Measurements from ENCODE around the gene PRKCH.
"Not testable (repeated sequence)": the region's sequence is repeated elsewhere in the genome, so short reads cannot be mapped to it uniquely, and the experiment has no call there.

PRKCH gene

DNA sequence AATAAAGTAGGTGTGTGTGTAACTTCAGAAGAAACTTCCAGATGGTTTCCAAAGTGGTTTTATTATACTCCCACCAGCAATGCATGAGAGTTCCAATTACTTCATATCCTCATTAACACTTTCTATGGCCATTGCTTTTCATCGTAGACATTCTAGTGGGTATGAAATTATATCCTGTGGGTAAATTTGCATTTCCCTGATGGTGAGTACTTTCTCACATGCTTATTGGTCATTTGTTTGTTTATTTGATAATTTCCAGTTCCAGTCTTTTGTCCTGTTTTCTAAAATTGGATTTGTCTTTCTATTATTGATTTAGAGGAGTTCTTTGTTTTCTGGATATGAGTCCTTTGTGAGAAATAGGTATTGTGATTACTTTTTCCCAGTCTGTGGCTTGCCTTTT, 70.9 kb downstream of the PRKCH start:
- DNase-seq (ENCODE audit: low read depth in 2 of 2), result no peak

DNA sequence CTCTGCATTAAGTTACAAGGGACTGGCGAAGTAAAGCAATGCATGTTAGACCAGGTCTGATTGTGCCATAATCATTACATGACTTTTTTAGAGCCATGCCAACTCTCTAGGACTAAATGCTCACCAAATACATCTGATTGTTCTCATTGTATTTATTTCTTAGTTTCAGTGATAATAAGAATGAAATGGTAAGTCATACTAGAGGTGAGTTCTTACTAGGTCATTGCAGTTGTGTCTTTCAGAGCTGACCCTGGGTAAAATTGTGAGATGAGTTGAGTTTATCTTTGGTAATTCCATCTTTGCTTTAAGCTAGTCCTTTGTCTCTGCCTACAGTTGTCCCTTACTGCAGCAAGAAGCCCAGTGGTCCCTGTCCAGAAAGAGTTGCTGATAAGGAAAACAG, 73.2 kb downstream of the PRKCH start:
- no peak for DNase-seq (ENCODE audit: low read depth in 2 of 2)

DNA sequence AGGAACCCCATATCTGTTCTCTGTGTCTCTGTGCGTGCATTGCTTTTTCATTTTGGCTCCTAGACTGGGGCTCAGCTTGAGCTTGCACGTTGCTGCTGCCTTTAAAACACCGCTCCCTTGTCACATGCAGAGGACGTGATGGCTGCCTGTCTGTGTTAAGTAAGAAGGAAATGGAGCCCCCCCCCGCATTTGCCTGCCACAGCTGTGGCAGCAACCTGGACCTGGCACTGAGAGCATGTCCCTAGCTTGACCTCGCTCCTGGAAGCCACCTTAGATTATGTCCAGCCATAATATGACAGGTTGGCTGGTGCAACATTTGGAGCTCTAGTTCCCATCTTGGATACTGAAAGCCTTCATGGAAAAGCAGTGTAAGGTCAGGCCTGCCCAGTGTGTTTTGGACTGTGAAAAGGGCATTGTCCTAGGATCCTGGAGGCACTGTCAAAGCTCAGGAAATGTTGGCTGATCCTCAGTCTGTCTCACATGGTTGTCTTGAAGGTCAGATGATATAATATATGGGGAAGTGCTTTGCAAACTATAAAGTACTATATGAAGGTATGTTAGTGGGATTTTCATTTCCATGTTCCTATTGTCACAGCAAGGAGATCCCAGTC, 73.8 kb downstream of the PRKCH start:
- no peak for DNase-seq (ENCODE audit: low read depth in 2 of 2)

DNA sequence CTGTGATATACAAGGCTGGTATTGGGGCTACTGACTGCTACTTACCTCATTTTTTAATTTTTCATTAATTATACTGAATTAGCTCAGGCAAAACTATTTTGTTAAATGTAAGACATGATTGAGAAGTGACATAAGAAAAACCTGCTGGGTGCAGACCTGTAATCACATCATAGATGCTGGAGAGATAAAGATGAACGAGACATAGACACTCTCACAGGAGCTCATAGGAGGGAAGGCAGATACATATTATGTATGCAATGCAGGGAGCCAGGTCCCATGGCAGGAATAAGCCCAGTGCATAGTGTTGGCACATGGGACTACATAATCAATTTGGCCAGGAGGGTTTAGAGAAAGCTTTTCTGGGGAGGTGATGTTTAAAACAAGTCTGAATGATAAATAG, 74.9 kb downstream of the PRKCH start:
- DNase-seq (ENCODE audit: low read depth in 2 of 2), result no peak

DNA sequence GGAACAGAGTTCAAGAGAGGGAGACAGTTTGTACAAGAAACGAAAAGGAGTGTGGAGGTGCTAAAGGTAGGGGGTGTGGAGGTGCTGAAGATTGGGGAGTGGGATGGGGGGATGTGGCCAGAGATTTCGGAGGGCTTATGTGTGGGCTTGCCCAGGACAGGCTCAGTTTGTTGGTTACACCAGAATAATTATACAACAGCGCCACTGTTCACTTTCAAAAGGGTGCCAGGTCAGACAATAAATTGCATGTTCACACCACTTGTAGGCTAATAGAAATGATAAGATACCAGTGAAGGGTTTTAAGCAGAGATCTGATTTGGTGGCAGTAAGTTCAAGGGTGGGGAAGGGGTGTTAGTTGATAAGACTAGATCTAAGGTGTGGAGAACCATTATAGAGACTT, 75.3 kb downstream of the PRKCH start:
- no peak for DNase-seq (ENCODE audit: low read depth in 2 of 2)

DNA sequence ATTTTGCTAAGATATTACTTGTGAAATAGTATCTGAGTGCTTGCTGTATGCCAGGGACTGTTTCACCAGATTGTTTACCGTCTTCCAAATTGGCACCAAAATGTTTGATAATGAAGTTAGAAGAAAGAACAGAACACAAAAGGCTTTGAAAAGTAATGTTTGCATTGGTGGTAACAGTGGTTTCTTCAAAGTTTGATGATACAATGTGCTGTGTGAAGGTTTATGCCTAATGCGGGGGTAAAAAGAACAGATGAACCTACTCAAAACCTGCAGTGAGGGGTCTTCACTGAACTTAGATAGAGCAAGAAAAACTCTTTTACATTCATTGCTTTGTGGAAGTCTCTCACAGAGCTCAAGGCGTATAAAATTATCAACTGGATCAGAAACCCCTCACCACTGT, 76.2 kb downstream of the PRKCH start:
- DNase-seq (ENCODE audit: low read depth in 2 of 2), result no peak

DNA sequence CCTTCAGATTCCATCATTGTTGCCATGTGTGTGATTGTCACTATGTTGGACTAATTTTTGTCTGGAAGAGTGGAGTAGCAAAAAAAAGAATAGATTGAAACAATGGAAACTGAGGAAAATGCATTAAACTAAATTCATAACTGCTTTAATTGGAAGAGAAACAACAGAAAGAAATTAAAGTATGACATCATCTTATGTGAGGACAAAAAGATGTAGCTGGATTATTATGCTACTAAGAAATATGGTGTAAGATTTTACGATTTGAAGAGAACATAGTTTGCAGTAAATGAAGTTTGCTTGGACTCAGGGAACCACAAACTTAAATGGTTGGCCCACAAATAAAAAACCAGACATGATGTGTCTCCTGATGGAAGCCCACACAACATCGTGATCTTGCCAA, 76.8 kb downstream of the PRKCH start:
- DNase-seq (ENCODE audit: low read depth in 2 of 2), result no peak

DNA sequence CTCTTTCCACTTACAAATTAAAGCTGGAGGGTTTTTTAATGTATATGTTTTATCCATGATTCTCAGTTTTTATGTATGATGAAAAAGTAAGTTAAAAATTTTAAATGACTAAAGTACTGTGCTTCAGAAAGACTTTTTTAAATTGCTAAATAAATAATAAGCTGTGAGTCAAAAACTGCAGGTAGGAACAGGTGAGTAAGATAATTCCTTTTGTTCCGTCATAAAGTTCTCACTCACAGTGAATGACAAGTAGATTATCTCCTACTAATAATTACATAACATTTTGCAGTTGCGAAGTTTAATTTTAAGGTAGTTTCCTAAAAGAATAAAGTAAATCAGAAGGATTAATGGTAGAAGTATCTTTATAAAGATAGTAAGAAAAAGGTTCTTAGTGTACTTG, 78.0 kb downstream of the PRKCH start:
- DNase-seq (ENCODE audit: low read depth in 2 of 2), result no peak

DNA sequence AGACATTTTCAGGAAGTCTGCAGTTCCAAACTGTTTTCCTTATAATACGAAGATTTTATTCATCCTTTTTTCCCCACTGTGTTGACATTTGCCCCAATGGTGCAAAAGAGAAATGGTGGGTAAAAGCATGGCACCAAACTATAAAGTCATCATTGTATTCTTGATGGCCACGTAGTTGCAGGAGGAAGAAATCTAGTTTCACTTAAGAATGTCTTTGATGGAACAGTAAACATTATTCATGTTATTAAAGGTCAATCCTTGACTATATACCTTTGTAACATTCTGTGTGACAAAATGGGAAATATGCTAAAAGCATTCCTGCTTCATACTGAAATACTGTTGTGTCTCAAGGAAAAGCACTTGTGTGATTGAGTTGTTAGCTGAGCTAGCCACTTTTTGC, 80.1 kb downstream of the PRKCH start:
- DNase-seq (ENCODE audit: low read depth in 2 of 2), result no peak

DNA sequence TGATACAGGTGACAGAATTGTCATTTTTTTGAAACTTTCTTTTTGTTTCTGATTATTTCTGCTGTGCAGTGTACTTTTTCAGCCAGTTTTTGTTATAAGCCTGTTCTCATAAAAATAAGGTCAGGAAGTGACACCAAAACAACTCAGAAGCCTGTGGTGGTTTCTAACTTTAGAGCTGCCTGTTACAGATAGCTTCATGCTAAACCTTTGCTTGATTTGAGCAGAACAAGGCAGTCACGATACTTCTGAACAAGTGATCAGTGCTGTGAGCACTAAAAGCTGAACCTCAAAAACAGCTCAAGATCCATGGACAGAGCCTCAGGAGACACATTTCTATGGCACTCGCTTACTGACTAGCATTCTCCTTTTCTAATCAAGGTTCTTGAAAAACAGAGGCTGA, 82.0 kb downstream of the PRKCH start:
- DNase-seq (ENCODE audit: low read depth in 2 of 2), result no peak

DNA sequence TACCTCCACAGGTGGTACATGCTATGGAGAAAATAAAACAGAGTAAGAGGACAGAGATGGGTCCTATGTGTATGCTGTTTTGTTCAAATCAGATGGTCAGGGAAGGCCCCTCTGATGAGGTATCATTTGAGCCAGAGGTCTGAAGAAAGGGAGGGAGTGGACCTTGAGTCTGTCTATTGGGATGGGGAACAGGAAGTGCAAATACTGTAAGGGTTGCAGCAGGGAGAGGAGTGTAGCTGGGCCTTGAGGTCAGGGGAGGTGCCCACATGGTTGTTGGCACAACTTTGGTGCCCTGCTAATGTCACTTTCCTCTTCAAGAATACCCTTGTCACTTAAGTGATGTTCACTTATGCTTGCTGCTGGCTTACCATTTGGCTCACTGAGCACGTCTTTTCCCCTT, 83.3 kb downstream of the PRKCH start:
- no peak for DNase-seq (ENCODE audit: low read depth in 2 of 2)

DNA sequence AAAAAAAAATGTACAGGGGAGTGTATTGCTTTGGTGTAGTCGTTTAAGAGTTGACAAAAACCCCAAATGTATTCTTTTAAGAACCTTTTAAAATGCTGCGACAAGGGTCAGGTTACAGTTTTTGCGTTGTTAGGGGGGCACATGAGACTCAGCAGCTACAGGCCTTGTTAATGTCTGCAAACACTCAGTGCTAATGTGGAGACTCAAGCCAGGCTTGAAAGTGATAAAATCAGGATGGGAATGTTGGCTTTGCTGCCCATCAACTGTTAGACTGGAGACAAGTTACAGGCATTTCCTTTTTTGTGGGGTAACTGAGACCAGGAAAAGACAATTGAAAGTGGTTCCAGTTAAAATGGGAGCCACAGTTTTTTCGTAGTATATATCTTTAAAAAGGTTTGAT, 84.8 kb downstream of the PRKCH start:
- DNase-seq (ENCODE audit: low read depth in 2 of 2), result no peak

DNA sequence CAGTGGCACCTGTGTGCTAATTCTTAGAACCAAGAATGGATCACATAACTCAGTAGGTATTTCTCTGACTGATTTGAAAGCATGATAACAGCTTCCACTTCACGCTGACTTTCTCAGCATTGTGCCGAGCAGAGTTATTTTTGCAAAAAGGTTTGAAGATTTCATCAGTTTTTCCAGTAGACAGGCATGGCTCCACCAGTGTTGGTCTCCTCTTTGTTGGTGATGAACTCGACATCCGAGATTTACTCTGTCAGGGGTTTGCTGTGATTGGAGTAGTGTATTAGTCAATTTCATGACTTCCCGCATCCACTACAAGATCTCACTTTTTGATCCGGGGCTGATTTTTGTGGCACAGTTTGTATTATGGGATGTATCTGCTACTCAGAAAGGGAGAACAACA, 85.3 kb downstream of the PRKCH start:
- peak in 1 of 2 donors; percentile 25 for DNase-seq (ENCODE audit: low read depth in 2 of 2)

DNA sequence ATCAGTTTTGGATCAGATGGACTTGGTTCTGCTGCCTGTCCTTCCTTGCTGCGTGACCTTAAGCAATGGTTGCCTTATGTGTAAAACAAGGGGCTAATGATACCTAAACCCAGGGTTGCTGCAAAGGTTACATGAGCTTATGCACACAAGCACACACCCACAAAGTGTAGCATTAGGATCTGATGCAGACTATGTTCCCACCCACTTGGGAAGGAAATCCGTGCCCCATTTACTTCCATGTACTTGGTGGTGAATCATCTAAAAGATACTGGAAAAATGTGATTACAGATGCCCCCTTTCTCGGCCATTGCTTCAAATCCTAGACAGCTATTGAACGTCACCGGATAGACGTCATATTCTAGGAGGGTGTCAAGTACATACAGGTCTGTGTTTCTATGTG, 87.1 kb downstream of the PRKCH start:
- DNase-seq (ENCODE audit: low read depth in 2 of 2), result no peak

DNA sequence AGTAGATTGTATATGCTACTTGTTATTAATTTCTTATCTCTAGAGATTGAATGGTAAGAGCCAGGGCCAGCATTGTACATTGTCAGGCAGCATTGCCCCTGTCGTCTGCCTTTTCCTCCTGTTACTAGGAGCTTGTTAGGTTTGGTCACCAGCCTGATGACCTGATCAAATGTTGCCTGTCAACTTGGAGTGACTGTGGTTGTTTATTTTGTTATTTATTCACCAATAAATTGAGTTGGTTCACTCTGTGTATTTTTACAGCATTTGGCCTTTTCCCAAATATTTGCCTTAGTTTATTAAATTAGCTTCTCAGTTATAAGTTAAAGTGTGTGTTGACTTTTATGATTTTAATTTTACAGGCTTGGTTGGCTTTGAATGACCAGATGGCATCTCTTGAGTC, 88.4 kb downstream of the PRKCH start:
- DNase-seq (ENCODE audit: low read depth in 2 of 2), result no peak

DNA sequence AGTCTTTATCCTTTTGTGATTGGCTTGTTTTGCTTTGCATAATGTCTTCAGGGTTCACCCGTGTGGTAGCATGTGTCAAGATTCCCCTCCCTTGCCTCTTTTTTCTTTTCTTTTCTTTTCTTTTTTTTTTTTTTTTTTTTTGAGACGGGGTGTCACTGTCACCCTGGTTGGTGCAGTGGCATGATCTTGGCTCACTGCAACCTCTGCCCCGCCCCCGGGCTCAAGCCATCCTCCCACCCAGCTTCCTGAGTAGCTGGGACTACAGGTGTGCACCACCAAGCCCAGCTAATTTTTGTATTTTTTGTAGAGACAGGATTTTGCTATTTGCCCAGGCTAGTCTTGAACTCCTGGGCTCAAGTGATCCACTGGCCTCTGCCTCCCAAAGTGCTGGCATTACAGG, 94.6 kb downstream of the PRKCH start:
- DNase-seq (ENCODE audit: low read depth in 2 of 2), result not testable (repeated sequence)

DNA sequence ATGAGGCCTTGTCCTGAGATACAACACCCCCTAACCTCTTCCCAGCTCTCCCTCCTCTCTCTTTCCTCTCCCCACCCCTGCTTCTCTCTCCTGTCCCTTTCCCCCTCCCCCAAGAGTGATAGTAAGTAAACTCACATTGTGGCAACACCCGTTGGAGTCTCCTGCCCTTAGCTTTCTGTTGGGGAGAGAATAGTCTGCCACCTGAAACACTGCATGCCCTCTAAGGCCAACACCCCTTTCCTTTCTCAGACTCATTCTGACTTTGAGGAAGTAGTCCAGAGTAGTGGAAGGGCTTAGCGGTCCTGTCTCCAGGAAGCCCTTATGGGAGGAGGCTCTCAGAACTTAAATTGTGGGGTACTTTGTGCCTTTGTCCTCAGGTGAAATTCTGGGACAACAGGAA, 95.2 kb downstream of the PRKCH start:
- no peak for DNase-seq (ENCODE audit: low read depth in 2 of 2)

DNA sequence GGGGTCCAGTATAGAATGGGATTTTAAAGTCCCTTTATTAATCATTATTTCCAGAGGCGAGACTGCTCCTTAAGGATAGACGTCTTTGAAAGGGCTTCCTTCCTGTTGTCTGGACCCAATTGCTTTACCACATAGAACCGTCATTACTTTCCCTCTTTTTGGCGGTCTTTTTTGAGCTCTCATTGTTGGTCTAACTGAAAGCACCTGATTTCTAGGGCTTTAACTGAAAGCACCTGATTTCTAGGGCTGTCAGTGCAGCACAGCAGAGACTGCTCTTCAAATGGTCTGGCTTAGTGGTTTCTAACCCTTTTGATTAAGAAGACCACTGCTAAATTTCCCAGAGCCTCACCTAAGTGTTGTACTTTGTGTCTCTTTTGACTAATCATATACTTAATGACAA, 95.8 kb downstream of the PRKCH start:
- no peak for DNase-seq (ENCODE audit: low read depth in 2 of 2)

DNA sequence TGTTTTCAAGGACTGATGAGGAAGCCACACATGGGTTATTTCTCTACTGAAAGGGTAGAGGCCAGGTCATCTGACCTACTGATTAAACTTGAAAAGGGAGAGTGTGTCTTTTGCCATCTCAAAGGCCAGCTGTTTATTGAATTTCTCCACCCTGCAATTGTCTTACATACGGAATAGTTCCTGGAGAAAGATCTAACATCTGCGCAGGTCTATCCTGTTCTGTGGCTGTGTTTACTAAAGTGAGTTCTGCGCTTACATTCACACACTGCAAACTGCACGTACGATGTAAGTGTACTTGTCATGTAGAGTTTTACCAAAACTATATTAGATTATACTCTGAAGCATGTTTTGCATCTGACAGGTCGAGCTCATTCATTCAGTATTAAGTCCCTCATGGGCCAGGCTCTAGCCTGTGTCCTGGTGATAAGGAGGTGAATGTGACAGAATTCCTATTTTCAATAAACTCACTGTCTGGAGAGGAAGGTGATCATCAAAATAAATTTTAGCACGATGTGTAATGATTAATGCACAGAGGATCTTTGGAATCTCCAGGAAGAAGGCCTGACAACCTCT, 96.6 kb downstream of the PRKCH start:
- no peak for DNase-seq (ENCODE audit: low read depth in 2 of 2)

DNA sequence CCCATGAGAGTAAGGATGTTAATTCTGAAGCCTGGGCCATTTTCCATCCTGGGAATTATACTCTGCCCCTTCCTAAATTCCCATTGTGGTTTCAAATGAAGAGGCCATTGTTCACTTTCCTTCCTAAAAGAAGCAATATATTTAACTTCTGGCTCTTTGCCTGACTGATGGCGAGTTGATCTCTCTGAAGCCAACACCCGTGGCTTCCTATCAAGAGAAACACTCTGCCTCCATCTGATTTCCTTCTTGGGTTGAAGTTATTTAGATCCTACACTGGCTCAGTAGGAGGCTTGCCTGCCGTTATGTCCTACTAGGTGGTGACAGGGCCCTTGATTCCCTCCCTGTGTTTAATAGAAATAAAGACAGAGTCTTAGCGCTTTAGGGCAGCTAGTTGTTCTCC, 97.4 kb downstream of the PRKCH start:
- no peak for DNase-seq (ENCODE audit: low read depth in 2 of 2)

DNA sequence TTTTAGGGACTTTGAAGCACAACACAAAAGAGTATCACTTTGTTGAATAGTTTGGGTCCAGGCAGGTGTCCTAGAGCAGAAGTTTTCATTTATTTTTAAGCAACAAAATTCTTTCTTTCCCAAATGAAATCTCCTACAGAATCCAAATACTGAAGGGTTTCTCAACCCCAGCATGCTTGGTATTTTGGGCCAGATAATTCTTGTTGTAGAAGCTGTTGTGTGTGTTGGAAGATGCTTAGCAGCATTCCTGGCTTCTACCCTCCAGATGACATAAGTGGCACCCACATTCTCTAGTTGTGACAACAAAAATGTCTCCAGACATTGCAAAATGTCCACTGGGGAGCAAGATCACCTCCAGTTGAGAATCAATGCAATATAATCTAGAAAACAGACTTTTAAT, 97.8 kb downstream of the PRKCH start:
- DNase-seq (ENCODE audit: low read depth in 2 of 2), result no peak

DNA sequence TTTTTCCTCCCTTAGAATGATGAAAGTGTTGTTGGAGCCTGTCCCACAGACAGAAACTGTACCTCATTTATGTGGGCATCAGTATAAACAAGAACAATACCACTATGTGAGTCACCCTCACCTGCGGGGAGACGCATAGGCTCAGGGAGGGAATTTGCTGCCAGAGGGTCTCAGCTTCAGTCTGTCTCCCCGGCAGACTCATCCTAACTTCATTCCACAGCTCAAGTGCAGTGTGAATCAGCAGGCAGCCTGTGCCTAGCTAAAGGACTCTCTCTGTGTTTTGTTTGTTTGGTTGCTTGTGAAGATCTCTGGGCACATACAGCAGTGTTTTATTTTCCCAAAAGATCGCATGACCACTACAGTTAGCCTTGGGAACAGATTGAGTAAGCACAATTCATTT, 98.9 kb downstream of the PRKCH start:
- DNase-seq (ENCODE audit: low read depth in 2 of 2), result no peak

DNA sequence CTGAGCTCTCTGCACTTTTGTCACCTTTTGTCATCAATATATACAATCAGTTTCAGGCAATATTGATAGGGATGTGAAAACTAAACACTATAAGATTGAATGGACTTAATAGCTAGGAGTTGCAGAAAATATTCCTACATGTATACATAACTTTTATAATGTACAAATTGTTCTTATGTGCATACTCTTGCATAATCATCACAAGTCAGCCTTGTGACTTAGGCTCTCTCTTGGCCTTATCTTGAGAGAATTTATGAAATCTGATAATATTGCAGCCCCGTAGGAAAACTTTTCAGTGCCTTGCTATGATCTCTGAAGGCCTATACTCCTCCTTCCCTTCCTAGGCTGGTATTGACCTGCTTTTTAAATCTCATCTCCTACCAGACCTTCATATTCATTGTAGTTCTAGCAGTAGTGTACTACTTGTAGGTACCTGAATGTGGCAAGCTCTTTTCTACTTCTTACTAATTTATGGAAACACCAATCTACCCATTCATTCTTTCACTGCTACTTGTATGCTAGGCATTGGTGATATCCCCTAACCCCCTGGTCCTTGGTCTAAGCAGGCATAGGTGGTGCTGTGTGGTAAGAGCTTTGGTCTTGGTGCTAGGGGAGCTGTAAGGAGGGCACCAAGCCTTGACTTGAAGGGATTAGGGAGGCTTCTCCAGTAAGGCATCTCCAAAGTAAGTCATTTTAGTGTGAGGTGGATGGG, 100.0 kb downstream of the PRKCH start:
- no peak for DNase-seq (ENCODE audit: low read depth in 2 of 2)

DNA sequence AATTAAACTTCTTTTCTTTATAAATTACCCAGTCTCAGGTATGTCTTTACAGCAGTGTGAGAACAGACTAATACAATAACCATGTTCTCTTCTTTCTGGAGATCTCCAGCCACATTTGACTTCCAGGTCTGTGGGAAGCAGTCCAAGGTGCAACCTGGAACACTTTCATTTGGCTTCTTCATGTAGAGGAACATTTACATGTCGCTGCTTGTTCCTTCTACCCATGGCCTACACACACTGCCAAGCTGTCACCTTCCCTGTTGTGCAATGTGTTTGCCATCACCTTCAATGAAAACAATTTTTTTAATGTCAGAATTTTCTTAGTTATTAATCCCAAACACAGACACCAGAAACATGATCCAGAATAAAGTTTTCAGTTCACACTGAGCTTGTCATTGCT, 104.7 kb downstream of the PRKCH start:
- DNase-seq (ENCODE audit: low read depth in 2 of 2), result no peak

All from stimulated activated CD4-positive, alpha-beta T cell treated with anti-CD3 and anti-CD28 coated beads, Interleukin-15, amount 100 ng/mL, for 48 hours (primary cell).